Ramos (cell line): ENCODE measurements around the gene PRDM16.

ENCODE experiments used
- in situ Hi-C: fragments of 300-500 bp; cut with MboI; formaldehyde crosslinking; loops from one replicate; pipeline ENCODE4 v1.14.3; 2022; ENCODE audit warnings: low sequenced_read_pairs; ENCODE audit not compliant: unreplicated experiment

Gene PRDM16

DNA sequence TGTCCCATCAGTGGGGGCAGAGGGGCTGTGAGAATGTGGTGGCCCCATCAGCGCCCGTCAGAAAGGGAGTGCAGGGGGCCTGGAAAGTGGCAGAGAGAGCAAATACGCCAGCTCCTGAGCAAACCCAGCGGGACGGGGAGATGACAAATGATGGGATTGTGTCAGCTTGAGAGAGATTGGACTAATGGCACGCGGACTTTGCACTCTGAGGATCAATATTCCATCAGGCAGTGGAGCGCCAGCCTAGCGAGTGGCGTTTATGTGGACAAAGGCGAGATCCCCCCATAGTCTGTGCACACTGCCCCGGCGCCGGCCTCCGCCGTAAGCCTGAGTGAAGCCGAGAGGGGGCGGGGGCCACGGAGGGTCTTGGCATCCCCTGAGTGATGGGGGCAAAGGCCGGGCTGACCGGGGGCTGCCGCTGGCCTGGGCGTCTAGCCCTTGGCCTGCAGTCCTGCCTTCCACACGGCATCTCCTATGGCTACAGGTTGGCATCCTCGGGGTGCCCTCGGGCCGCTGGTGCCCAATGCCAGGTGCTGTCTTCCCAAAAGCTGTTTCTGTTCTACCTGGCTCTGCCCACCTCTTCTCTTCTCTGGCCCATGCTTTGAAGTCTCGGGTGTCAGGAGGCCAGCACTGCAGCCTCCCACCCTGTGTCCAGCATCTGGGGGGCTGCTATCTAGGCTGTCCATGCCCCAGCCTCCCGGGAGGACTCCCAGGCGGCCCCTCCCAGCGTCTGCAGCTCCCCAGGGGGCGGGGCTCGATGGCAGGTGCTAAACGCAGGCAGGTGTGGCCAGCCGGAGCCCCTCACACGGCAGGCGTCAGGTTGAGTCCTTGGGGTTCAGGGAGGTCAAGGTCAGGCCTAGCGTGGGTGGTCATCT lies 46.5 kb downstream of the PRDM16 start:
- in situ Hi-C loops: no loop called here

DNA sequence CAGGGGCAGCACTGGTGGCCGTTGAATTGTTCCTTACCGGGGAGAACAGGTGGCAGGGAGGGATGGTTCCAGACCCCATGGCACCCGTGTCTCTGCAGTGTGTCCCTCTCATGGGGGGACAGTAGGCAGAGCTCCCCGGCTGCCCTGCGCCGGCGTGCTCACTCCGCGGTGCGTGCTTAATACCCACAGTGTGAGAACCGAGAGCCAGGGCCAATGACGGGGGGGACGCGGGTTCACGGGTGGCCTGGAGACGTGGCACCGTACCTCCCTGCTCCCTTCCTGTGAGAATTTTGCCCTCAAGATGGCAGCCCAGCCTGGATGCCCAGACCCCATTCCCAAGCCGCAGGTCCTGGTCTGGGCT lies 47.1 kb downstream of the PRDM16 start:
- in situ Hi-C loops: no loop called here

DNA sequence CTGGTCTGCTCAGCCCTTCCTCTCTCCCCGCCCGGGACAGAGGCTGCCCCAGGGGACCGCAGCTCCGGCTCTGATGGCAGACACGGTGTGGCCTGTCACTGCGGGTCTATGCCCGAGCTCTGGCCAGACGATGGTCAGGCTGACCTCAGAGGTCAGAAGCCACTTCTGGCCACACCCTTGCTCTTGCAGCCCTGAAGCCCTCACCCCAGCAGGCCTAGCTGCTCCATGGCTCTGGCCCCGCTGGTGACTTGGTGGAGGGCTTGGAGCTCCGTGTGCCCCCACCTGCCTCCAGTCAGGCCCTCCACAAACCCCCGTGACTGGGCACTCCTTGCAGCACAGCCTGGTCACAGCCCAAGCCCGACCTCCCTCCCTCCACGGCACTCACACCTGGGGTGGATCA lies 47.6 kb downstream of the PRDM16 start:
- in situ Hi-C loops: no loop called here

DNA sequence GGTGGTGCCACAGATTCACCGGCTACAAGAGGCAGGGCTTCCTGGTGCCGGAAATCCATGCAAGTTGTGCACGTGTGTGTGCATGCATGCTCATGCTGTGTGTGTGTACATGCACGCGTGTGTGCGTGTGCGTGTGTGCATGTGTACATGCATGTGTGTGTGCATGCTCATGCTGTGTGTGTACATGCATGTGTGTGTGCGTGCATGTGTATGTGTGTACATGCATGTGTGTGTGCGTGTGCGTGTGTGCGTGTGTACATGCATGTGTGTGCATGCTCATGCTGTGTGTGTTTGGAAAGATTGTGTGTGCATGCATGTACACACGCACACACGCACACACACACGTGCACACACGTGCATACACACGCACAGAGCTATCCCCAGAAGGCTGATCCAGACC lies 48.9 kb downstream of the PRDM16 start:
- in situ Hi-C loops: no loop called here

DNA sequence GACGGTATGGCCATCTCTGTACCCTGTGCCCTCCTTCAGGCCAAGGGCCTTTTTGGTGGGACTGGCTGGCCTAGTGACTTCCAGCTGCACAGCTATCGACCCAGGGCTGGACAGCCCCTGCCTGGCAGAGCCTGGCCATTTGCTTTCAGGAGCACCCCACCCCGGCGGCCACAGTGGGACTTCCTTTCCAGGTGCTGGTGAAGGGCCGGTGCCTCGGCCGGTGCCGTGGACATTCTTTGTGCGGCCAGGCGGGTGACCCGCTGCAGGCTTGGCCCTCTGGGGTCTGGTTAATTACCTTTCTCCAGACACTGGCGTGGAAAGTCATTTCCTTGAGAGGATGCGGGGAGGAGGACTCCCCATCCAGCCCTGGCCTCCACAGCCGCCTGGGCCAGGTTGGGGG lies 50.1 kb downstream of the PRDM16 start:
- in situ Hi-C loops: no loop called here

DNA sequence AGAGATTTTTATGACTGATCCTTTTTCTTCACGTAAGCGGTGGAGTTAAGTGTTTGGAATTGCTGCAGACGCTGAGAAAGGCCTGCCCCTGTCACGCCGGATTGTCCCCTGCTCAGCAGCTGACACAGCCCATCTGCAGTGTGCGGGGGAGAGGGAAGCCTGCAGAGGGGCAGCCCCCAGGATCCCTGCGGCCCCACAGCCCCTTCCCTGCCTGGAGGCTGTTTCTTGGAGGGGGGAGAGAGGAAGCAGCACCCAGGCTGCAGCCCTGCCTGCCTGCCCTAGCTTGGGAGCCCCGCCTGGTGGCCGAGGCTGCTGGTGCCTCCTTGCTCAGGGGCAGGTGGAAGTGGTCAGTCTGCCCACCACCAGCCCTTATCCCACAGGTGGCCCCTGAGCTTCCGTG lies 50.7 kb downstream of the PRDM16 start:
- in situ Hi-C loops: no loop called here

DNA sequence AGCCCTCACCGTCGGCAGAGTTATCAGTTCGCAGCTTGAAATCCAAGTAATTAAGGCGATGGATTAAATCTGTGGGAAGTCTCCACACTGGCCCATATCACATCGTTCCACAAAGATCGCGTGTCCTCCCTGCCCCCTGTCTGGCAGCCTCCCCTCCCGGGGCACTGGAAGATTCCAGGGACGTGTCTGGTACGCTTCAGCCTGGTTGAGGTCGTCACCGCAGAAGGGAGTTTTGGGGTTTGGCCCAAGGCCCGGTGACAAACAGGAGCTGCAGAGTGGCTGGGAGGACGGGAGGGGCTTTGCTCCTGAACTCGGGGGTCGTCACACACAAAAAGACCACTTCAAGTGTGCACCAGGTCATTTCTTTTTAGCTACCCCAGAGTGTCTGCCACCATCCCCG lies 51.1 kb downstream of the PRDM16 start:
- in situ Hi-C loops: no loop called here

DNA sequence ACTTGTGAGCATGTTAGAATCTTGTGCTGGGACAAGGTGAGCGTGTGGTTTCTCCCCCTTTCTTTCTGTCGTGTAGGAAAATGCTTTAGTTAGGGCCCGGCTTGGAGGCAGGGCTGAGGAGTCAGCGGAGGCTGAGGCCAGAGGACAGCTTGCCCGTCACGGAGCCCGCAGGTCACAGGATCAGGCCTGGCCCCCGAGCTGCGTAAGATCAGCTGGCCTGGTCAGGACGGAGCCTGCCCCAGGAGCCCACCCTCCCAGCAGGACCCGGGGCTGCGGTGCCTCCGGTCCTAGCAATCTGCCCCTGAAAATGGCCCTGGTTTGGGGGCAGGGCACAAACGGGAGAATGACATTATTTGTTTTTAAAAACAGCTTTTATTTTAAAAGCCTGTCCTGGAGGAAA lies 52.0 kb downstream of the PRDM16 start:
- in situ Hi-C loops: no loop called here

DNA sequence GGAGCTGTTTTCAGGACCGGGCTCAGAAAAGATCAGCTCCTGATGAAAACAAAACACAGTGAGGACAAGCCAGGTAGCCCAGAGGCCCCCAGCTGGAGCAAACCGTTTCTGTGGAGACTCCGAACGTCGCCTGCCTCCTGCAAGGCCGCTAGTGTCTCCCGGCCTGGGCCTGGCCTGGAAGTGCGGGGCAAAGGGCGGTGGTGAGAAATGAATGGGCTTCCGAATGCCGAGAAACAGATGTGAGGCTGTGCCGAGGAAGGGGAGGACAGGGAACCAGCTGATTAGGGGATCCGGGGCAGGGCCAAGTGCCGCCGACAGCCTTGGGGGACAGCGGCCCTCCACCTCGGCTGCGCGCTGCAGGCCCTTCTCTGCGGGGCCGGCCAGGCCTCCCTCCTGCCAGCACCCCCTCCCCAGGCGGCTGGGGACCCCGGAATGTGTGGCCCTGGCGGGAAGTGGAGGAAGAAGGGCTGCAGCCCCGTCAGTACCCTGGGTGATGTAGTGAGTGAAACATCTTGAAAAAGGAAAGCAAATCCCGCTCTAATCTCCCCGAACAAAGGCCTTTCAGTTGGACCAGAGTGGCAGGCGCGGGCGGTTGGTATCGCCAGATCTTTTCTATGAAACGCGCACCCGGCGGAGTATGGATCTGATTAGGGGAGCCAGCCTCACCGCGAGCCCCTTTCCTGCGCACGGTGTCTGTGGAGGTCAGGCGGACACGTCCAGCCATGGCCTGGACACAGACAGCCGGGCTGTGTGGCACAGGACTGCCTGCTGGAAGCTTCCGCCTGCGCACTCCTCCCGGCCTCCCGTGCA lies 52.6 kb downstream of the PRDM16 start:
- in situ Hi-C loops: no loop called here

DNA sequence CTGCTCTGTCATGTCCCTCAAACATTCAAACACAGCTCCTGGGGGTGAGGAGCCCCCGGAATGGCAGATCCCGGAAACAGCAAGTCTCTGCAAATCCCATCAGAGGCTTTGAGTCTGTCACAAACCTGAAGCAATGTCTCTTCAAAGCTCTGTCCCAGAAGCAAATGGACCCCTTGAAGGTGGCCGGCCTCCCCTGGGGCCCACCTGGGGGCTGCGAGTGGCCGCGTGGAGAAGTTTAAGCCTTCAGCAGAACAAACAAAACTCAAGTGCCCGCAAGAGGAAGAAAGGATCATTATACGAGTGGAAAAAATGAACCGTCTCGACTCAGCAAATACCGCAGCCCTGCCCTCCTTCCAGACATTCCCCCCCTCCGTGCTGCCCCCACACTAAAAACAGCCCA lies 53.3 kb downstream of the PRDM16 start:
- in situ Hi-C loops: no loop called here

DNA sequence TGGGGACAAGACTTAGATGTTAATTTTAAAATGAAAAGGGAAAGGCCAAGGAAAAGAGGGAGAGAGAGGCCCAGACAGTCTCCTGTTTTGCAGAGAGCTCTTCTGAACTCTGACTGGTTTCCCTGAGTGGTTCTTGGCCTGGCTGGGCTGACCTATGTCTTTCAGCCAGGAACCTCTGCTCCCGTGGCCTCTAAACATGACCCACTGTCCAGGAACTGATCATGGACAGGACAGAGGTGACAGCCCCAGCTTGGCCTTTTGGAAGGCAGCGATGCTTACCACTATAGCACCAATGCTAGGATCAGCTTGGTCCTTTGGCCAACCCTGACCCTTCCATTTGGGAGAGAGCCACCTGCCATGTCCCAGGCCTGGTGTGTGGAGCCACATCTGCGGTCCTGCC lies 55.2 kb downstream of the PRDM16 start:
- in situ Hi-C loops: no loop called here

DNA sequence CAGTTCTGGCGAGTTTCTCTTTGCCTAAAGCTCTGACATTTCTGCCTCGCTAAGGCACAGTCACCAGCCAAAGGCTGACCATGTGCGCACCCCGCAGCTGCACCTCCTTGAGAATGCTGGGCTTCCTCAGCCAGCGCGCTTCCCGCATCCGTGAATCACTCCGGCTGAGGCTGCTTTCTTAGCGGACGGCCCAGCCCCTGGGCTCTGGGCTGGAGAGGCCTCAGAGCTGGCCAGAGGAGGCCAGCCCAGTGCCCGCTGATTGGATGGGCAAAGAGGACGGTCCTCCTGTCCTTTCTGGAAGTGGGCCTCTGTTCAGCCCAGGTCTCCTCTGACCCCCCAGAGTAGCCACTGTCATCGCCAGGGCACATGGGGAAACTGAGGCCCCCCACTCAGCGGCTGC lies 56.1 kb downstream of the PRDM16 start:
- in situ Hi-C loops: no loop called here

DNA sequence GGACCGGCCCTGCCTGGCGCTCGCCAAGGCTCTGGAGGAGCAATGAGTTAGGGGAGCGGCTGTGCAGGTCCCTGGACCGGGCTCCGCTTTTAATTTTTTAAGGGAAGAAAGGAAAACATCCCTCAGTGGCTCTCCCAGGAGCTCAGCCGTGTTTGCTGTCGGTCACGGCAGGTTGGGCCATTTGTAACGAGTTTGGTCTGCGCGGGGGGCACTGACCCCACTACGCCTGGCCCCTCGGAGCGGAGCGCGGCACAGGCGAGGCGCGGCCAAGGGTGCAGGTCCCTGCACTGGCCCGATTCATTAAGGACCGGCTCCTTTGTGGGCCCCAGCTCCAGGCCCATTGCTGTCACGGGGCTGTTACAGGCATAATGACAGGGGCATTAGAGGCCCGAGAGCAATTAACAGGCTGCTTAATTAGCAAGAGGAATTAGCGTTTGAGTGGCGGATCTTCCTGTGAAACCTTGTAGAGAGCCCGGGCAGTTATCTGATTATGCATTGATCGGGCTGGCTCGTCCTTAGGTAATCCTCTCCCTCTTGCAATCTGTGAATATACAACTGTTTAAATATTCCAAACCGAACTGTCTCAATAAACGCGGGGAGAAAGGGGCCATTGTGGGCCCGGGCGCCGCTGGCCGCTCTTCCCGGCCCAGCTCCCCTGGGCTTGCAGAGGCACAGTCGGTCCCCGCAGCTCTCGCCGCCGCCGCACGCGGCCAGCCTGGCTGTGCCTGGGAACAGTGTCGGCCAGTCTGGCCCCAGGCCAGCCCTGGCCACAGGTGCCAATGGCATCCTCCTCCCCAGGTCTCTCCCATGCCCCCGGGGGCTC lies 56.8 kb downstream of the PRDM16 start:
- in situ Hi-C loops: no loop called here

DNA sequence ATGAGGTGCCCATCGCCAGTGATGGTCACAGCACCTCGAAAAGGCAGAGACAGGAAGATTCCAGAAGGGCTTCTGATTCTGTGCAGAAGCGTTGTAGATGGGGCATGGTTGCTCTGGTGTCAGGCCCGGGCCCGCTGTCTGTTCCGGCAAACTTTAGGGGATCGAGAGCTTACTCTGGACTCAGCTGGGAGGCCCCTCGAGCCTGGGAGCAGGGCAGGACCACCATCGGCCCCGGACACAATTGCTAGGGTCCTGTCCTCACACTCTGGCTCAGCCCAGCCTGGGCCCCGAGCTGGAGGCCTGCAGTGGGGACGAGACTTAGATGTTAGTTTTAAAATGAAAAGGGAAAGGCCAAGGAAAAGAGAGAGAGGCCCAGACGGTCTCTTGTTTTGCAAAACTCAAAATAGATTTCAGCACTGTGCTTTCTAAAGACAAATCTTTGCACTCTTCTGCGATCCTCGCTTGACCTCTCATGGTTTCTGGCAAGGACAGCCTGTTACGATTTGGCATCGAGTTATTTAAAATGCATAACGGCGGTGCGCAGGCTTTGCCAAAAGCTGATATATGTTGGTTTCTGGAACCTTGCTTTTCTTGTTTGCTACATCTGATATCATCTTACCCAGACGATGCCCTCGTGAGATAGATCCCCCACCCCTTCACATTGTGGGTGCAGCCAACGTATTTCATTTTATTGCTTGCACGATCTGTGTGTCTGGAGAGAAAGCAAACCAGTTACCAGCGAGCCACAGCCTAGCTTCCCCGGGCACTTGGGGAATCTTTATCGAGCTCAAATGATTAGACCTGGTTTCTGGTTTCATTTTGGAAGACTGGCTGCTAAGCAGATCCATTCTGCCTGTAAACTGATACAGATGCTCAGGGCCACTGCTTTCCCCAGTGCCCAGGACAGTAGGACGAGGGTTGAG lies 58.0 kb downstream of the PRDM16 start:
- in situ Hi-C loops: no loop called here

DNA sequence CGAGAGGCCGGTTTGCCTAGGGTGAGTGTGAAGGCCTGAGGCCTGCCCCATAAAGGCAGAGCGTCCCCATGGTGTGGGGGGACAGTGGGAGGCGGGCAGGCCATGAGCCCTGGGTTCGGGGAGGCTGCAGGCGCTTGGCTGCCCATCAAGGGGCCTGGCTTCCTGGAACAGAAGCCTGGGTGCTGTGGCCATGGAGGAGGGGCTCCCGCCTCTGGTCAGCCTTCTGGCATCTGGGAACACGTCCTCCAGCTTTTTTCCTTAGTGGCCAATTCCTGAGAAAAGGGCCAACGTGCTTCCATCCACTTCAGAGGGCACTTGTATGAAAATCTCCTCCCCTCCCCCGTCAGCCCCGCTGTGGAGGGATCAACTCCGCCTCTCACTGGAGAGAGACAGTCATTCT lies 58.7 kb downstream of the PRDM16 start:
- in situ Hi-C loops: no loop called here

DNA sequence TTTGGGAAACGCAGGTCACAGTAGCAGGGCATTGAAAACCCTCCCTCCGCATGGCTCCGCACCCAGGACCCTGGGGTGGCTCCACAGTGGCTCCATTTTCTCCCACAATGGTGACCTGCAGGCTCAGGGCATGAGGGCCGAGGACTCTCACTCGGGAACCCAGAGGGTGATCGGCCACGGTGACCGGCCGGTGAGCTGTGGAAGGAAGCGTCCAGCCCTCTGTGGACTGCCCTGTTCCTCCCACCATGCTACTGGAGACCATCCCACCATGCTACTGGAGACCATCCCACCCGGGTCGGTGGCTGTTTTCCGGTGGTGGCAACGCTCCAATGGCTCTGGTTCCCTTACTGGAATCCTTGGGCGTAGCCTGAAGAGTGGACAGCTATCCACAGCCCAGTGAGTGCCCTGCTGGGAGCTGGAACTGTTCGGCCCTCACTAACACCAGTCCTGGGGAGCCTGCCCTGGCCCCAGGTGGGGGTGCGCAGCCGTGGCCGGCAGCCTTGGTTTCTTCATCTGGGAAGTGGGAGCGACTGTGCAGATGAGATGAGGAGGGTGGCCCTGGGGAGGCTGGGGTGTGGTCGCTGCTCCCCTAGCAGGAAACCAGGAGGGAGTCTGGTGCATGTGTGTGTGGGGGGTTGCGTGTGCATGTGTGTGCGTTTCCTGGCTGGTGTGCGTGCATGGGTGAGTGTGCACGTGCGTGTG lies 59.6 kb downstream of the PRDM16 start:
- in situ Hi-C loops: no loop called here

DNA sequence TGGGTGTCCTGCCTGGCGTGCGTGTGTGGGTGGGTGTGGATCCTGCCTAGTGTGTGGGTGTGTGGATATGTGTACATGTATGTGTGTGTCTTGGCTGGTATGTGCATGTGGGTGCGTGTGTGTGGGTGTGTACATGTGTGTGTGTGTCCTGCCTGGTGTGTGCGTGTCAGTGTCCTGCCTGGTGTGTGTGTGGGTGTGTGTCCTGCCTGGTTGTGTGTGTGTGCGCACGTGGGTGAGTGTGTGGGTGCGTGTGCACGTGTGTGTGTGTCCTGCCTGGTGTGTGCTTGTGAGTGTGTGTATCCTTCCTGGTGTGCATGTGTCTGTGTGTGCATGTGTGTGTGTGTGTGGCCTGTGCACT lies 60.1 kb downstream of the PRDM16 start:
- in situ Hi-C loops: no loop called here

DNA sequence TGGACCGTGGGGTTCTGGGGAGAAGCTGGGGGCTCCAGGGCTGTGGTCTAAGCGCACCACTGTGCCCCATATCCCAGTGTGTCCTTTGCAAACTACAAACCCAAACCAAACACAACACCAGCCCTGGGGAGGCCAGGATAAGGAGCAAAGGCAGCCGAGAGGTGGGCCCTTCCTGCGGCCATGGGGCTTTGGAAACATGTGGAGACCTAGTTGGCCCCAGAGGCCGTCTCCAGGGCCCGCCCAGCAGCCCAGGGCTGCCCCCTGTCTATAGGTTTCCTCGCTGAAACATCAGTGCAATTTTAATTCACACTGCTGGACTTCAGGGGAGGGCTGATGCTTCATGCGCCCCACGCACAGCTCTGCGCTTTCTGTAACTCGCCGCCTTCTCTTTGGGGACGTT lies 61.3 kb downstream of the PRDM16 start:
- in situ Hi-C loops: no loop called here

DNA sequence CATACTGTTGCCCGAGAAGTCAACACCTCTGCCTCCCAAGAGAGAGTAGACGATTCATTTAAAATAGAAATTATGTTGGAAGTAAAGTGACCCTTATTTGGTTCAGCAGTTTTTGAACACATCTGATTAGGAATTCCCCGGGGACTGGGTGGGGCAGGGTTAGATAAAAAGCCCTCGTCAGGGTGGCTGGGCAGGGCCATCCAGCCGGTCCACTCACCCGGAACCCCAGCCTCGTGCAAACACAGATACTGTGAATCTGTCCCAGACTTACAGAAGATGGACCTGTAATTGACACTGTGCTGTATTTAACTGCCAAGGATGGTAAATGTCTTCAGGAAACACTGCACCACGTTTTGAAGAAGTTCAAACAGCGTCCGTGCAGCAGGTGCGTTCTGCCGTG lies 63.7 kb downstream of the PRDM16 start:
- in situ Hi-C loops: no loop called here
